Measurements from ENCODE around the gene PTPRD.

DNA sequence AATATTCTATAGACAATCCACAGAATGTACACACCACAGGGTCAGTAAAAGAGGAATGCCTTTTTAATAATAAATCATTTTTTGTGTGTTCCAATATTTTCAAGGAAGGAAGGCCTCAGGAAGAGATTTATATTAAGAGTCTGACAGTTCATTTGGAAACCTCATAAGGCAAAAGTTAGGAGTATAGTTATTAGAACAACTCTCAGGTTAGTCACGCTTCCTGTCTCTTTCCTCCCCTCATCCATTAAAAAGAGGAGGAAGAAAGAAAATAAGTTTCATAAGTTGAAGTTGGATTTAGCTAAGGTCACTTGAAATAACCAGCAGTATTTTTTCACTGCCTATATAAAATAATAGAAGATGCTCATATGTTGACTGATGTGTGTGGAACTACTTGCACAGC lies 863.2 kb downstream of the PTPRD start:
- TF ChIP-seq, protein P1, sequence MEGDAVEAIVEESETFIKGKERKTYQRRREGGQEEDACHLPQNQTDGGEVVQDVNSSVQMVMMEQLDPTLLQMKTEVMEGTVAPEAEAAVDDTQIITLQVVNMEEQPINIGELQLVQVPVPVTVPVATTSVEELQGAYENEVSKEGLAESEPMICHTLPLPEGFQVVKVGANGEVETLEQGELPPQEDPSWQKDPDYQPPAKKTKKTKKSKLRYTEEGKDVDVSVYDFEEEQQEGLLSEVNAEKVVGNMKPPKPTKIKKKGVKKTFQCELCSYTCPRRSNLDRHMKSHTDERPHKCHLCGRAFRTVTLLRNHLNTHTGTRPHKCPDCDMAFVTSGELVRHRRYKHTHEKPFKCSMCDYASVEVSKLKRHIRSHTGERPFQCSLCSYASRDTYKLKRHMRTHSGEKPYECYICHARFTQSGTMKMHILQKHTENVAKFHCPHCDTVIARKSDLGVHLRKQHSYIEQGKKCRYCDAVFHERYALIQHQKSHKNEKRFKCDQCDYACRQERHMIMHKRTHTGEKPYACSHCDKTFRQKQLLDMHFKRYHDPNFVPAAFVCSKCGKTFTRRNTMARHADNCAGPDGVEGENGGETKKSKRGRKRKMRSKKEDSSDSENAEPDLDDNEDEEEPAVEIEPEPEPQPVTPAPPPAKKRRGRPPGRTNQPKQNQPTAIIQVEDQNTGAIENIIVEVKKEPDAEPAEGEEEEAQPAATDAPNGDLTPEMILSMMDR (IDR thresholded peaks at IDR 0.05 in 4 of 5, conservative IDR thresholded peaks at IDR 0.05 in 1 of 5), result no peak
- TF ChIP-seq POLR2A (IDR thresholded peaks at IDR 0.05), result no peak
